HG02938 (cell line): ENCODE results near the gene RIMKLA.

Source experiments
- ATAC-seq: cut with Tn5 transposase; IDR thresholded peaks from one replicate; pipeline ENCODE4 v1.9.1; 2021; ENCODE audit warnings: mild to moderate bottlenecking, moderate library complexity; ENCODE audit not compliant: unreplicated experiment

The RIMKLA gene

DNA sequence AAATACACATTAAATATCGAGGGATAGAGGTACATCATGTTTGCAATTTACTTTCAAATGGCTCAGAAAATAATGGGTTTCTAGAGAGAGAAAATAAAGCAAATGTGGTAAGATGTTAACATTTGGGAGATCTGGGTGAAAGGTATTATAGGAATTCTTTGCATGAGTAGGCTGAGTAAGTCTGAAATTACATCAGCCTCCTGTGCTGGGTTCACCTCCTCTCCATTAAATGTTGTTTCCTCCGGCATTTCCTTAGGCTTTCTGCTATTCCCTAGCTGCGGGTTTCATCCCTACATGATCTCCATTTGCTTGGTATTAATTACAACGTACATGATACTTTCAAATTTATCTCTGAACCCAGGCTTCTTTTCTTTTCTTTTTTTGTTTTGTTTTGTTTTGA is 43.6 kb downstream of the RIMKLA start:
- no peak for ATAC-seq

DNA sequence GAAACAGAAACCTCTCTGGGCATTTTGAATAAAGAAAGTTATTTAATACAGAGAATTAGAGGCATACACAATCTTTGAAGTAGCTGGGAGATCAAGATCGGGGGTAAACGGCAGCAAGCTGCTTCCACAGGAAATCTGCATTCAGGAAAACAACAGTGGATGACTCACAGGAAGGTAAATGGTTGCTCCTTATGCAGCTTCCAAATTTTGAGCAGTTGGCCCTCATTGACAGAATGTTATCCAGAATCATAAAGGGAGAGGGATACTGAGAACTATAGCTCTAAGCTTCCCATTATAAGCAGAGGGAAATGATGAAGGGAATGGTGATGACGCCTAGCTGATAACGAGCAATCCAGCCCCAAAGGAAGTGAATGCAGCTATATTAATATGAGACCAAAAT is 46.6 kb downstream of the RIMKLA start:
- no peak for ATAC-seq

DNA sequence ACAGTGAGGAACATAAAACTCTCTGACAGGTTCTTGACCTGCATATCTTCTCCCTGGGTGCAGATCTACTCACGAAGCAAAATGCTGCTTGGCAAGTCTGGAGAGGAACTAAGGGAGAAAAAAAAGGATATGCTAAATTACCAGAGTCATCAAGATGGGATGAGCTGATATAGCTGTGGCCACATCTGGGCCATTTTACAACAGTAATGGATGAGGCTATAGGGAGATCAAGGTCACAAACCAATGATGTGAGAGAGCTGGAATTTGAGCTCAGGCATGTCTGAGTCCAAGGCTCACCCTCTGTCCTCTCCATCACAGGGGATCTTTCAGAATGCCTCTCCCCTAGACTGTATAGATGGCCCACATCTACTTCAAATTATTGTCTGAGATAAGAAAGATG is 49.0 kb downstream of the RIMKLA start:
- ATAC-seq = no peak

DNA sequence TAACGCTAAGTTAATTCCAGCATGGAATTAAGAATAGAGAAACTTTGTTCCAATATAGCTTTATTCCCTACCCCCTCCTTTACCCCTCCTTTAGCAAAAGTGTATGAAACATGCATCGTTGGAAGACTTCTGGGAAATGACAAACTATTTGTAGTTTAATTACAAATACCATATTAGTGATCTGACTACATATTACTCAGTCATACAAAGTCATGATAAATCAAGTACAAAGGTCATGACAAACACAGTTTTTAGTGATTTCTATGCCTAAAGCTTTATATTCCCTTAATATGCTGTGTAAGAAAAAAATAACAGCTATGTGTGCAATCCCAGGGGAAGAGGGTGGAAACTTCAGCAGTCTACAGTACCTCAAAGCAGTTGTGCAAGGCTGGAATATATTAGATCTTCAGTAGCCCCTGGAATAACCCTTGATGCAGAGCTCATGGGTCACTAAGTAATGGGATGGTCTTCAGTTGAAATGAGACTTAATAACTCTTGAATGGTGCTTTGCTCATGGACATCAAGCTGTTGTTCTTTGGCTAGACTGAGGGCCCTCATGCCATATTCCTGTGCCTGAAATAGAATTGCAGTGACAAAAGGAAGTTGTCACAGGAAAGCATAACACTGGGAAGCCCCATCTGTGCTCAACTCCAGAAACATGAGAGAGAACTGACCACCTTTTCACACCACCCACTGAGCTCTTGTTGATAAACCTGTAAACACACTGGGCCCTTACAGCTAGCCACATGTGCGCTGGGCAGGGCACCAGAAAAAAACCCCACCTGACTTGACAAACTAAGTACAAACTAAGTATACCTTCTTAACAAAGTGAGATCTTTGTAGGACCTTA is 49.9 kb downstream of the RIMKLA start:
- ATAC-seq = no peak

DNA sequence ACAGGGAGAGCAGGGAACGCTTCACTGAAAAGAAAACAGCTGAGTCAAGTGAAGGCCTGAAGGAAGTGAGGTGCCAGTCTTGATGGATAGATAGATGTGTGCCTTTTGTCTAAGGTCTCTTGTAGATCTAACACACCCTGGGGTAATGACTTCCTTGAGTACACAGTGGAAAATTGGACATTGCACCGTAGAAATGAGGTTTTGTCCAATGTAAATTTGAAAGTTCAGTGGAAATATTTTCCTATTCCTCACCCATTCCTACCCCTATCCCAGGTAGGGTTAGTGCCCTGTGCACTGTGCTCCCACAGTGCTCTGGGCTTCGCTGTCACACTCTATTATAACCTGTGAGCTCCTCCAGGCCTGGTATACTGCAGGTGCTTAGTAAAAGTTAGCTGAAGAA is 50.9 kb downstream of the RIMKLA start:
- no peak for ATAC-seq

DNA sequence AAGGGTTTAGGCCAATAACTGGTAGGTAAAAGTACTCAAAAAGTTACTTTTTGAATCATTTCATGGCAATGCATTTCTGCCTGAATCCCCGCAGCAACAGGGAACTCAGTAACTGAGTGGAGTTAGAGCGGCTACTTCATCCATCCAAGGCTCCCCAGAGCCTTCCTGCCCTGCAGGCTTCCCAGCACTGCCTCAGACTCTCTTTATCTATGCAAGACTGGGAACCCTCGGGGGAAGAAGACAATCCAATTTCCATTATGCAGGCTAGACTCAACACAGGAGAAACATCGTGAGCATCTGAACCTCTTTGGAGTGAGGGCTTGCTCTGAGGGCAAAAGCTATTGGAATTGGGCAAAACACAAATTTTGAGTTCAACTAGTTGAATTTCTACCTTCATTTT is 52.1 kb downstream of the RIMKLA start:
- no peak for ATAC-seq

DNA sequence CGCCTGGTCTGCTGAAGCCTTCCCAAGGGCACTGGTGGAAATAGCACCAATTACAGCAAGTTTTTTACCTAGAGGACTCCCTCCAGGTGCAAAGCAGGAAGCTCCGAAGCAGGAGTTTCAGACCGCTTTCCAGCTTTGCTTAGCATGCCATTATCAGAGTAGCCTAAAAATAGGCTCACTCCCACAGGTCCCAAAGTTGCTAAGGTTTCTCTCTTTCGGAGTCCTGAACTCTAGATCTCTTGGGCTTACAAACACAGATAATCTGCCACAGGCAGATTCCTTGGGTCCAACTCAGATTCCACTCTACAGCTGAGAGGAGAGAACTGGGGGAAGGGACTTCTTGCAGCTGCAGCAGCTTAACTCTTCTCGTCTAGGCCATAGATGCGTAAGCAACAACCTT is 52.8 kb downstream of the RIMKLA start:
- ATAC-seq = no peak

DNA sequence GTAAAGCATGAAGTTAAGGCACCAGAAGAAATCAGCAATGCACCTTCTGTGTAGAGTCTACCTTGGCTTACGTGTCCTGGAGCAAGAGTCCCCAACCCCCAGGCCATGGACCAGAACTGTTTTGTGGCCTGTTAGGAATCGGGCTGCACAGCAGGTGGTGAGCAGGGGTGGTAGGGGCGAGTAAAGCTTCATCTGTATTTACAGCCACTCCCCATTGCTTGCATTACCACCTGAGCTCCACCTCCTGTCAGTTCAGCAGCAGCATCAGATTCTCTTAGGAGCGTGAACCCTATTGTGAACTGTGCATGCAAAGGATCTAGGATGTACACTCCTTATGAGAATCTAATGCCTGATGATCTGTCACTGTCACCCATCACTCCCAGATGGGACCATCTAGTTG is 53.7 kb downstream of the RIMKLA start:
- ATAC-seq = no peak

DNA sequence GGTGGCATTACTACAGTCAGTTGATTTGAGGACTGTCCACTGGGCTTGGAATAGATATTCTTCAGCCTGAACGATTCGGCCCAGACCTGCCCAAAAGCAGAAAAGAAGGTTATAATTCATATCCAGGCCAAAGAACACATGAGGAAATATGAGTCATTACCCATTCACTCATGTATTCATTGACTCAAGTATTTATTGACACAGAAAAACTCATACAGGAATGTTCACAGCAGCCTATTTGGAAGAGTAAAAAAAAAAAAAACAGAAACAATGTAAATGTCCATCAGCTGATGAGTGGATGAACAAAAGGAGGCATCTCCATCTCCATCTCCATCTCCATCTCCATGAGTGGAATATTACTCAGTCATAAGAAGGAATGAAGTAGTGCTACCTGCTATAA is 59.3 kb downstream of the RIMKLA start:
- ATAC-seq = no peak

DNA sequence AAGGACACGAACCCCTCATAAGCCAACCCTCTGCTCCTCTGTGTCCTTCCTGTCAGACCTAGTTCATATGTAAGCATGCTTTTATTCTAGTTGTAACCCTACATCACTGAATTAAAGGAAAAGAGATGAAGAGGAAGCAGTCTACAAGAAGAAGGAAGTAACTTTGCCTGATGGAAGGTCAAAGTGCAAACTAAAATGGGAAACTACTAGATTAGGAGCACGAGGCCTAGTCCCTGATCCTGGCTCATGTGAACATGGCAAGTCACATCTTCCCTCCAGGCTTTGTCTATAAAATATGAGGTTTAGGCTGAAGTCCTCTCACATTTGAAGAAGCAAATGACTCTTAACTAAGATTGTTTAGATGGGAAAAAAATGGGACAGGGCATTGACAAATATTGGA is 62.1 kb downstream of the RIMKLA start:
- no peak for ATAC-seq

DNA sequence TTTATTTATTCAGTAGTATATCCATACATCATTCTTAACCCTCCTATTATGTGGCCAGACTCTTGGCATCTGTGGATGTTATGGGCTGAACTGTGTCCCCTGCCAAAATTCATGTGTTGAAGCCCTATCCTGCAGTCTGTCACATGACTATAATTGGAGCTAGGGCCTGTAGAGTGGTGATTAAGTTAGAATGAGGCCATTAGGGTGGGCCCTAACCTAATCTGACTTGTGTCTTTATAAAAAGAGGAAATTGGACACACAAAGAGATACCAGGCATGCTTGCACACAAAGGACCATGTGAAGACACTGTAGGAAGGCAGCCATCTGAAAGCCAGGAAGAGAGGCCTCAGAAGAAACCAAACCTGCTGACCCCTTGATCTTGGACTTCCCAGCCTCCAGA is 68.7 kb downstream of the RIMKLA start:
- ATAC-seq = no peak

DNA sequence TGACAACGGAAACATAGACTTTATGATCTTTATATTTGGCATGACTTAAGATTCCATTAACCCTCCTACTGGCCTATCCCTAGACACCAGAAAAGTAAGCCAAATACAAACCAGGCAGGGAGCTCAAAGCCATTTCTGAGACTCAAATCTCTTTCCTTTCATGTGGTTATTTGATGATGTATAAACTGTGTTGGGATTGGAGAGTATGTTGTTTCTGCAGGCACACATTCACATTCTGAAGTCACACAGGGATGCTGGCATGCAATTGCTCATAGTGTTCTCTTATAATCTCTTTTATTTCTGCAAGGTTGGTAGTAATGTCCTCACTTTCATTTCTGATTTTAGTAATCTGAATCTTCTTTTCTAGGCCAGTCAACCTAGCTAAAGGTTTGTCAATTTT is 69.5 kb downstream of the RIMKLA start:
- no peak for ATAC-seq

DNA sequence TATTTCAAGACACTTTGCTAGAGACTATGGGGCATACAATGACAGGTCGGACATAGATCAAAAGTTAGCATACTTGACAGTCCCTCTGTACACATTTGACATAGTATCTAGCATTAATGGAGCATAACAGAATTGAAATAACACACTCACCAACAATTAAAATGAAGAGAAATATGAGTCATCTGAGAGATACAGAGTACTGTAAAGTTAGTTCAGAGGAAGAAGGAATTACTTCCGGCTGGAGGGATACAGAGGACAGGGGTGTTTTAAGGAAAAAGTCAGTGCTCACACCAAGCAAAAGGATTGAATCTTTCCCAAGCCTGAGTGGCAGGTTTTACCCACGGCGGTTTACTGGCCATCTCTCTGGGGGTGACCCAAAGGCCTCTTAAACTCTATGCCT is 72.8 kb downstream of the RIMKLA start:
- no peak for ATAC-seq

DNA sequence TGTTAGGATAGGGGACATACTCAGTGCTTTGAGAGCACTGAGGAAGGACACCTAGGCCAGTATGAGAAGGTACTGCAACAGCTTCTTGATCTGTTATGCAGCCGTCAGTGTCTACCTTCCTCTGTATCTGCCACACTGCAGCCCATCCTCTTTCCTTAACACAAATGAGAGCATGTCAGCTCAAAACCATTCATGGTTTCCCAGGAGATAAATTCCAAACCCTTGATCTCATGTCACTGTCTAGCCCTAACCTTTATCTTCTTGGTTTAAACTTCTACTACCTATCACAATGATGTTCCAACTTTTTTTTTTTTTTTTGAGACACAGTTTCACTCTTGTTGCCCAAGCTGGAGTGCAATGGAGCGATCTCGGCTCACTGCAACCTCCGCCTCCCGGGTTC is 73.8 kb downstream of the RIMKLA start:
- ATAC-seq = no peak

DNA sequence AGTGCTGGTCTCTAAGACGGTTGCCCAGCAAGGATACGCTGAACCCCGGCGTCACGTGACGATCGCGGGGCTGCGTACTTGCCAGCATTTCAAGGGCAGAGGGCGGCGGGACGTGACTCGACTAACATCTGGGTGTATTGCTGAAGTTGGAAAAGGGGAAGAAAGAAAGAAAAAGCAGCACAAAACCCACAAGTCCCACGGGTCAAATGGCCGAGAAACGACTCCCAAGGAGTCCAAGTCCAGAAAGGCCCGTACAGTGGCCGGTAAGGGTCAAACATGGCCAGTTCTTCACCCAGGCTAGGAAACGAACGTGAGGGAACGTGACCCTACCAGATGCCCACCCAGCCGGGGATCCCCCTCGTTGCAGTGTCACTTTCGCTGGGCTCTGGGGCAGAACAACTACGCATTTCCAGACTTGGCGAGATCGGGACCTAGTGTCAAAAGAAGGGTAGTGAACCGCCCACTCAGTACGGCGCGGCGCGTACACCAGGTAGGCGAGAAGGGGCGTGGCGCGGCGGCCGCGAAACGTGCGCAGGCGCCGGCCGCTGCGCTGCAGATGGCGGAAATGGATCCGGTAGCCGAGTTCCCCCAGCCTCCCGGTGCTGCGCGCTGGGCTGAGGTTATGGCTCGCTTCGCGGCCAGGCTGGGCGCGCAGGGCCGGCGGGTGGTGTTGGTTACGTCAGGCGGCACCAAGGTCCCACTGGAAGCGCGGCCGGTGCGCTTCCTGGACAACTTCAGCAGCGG is 75.6 kb downstream of the RIMKLA start, which contains the start of the genes PPCS and ZMYND12:
Gene PPCS, plus strand, starts transcription at position 534 of the 744 bp plus-strand sequence. Its CDS starts 23 bp downstream, at position 557.
Gene ZMYND12, minus strand, starts transcription at position 13 of the 744 bp plus-strand sequence. CDS start 25 bp downstream, outside the sequence.
- ATAC-seq = peak; percentile 77

DNA sequence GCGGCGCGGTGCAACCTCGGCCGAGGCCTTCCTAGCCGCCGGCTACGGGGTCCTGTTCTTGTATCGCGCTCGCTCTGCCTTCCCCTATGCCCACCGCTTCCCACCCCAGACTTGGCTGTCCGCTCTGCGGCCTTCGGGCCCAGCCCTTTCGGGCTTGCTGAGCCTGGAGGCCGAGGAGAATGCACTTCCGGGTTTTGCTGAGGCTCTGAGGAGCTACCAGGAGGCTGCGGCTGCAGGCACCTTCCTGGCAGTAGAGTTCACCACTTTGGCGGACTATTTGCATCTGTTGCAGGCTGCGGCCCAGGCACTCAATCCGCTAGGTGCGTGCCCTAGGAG is 76.1 kb downstream of the RIMKLA start:
- ATAC-seq = peak; percentile 53

DNA sequence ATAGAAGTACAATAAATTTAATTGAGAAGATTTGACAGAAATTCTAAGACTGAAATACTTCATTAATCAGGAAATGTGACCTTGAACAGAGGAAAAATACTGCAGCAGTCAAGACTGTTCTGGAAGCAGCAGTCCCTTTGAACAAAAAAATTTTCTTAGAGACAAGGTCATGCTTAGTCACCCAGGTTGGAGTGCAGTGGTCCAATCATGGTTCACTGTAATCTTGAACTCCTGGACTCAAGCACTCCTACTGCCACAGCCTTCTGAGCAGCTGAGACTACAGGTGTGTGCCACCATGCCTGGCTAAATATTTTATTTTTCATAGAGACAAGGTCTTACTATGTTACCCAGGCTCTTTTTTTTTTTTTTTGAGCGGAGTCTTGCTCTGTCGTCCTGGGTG is 80.6 kb downstream of the RIMKLA start:
- no peak for ATAC-seq

DNA sequence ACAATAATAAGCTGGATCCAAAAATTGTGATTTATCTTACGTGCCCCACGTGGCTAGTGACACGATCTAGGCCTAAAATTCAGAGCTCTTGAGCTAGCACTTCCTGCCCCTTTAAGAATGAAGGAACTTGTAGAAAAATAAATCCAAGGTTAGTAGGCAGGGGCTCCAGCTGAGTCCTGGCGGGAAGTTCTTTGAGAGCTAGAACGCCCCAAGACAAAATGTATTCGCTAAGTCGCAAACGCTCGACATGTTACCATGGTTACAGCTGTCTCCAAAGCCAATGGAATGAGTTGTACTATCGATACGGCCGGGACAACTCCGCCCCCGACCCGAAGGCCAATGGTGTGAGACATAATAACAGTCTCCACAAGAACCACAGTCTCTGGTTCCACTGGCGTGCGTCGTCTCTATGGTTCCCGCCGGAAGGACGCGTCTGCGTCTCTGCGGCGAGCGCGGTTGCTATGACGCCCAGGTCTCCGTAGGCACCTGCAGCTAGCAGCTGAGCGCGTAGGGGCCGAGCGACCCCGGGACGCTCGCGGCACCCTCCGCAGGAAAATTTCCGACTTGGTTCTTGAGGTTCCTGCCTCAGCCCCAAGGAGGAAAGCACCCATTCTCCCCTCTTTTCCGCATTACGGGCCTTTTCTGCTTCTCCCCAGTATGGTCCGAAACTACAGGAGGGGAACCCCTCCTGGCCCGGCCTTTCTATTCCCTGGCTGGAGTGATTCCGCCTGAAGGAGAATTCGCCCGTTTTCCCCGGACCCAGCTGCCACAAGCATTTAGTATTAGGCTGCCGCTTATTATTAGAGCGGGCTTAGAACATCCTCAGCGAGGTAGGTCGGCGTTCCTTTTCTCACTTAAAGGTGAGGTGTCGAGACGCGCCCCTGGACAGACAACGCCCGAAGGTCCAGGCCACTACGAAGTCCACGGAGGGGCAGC is 82.5 kb downstream of the RIMKLA start, which contains the start of gene CCDC30:
Gene CCDC30, plus strand, starts transcription at position 459 of the 936 bp plus-strand sequence. CDS start 17,266 bp downstream, outside the sequence.
- peak; percentile 99 for ATAC-seq

DNA sequence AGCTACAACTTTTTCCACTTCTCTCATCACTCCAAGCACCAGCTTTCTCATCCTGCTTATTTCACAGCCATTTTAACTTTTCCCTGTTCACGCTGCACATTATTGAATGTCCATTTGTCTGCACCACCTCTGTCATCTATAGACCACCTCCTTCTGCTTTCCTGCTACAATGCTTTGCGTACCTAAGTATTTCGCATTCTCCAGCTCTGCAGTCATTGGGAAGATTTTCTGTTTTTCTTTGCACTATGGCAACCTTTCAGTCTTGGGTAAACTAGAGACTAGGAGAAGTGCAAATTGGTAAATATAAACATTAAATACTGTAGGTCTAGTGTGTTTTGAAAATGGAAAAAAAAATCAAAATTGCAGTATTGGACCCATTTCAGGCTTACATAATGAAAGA is 83.3 kb downstream of the RIMKLA start:
- no peak for ATAC-seq

DNA sequence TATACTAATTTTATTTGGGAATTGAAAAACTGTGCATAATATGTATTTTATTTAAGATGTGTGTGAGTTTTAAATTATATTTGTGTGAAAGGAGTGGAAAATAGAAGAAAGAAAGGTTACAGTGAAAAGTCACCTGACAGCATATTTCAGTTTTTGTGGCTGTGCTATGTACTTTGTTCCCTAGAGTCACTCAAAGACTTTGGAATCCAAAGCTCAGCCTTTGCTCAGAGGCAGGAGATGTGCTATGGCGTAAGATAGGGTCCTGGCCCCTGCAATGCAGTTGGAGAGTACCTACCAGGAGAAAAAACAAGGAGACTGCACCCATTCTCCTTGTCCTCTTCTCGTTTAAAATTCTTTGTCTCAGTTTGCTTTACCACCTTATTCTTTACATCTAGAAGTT is 85.4 kb downstream of the RIMKLA start:
- ATAC-seq = no peak

DNA sequence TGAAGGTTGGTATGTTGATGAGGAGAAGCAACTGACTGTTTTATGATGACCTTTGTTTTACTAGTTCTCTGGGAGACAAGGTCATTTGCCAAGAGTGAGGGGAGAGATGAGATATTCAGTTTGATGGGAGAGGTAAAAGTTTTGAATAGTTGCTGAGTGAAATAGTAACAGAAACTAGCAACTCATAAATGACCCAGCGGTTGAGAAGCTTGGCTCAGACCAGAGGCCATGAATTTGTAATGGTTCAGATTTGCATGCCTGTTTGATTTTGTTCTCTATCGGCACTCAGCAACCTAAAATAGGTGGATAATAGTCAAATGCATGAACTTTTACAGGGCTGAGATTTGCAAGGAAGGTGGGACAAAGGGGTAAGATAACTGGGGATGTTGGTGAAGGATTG is 89.1 kb downstream of the RIMKLA start:
- ATAC-seq = no peak
